Mucosa of descending colon (tissue), 3 donors: ENCODE results near the gene TCERG1L. TPM values are rescaled to one million over a fixed set of nuclear protein-coding genes. Genes with fewer than 3 reads are reported as not detected.

Experiments
- ATAC-seq: fragments of 200-7000 bp; cut with Tn5 transposase; one replicate; pipeline ENCODE4 v1.9.1; 2020; ENCODE audit warnings: mild to moderate bottlenecking, moderate library complexity
- DNase-seq, 3 donors: peaks; one replicate each; pipeline ENCODE4 v3.0.0-alpha.2; 2020
- H3K36me3 ChIP-seq: fragments of 200-600 bp; one replicate; pipeline ENCODE4 v1.8.0; 2021; ENCODE audit warnings: low read depth, mild to moderate bottlenecking
- H3K4me1 ChIP-seq: fragments of 200-600 bp; one replicate; pipeline ENCODE4 v1.8.0; 2021; ENCODE audit warnings: low read depth, mild to moderate bottlenecking
- H3K4me3 ChIP-seq: fragments of 200-600 bp; one replicate; pipeline ENCODE4 v1.8.0; 2021; ENCODE audit warnings: mild to moderate bottlenecking
- H3K9me3 ChIP-seq: fragments of 200-600 bp; one replicate; pipeline ENCODE4 v1.8.0; 2021; ENCODE audit warnings: mild to moderate bottlenecking
- CTCF ChIP-seq: fragments of 200-600 bp; IDR thresholded peaks from one replicate; pipeline ENCODE4 v1.8.0; 2022; ENCODE audit warnings: antibody characterized with exemption, mild to moderate bottlenecking
- intact Hi-C, 2 donors: fragments of 100-400 bp; cut with DNase I in 1 of 2; cut with micrococcal nuclease in 1 of 2; formaldehyde crosslinking; loops; one replicate each; pipeline versions ENCODE4 v1.11.0 to v1.11.1; 2022; cut with DNase I, micrococcal nuclease
- total RNA-seq, 3 donors: library from RNA; stranded (reverse); fragmentation: NEBNext Ultra II Directional in 2 of 3; extraction: Animal tissue kit (Norgen Biotek cat#: 25700) in 2 of 3; gene quantifications; one replicate each; pipeline versions ENCODE4 v1.2.1 to v1.2.4, GENCODE V29; 2021 to 2023
- donor health status: DM: no; HTN: no; CAD: no; lungs with moderate emphysema.
- donor health status: DM: no; HTN: no; CAD: no.
- donor health status: DM: no; HTN: yes; CAD: no.

Gene TCERG1L
- total RNA-seq, 3 donors from 2014 or later: not detected

- H3K9me3 ChIP-seq: peaks cover 2% of the 10 kb centered on the region
- no peaks in the 10 kb centered on the region for H3K36me3 ChIP-seq
- no peak for TF ChIP-seq CTCF
- ATAC-seq: no peak
- no peak for DNase-seq
- H3K4me3 ChIP-seq: no peak overlapping the region
- intact Hi-C loops: no loop called here
- no peaks in the 10 kb centered on the region for H3K4me1 ChIP-seq
These were observed 197.7 kb downstream of the TCERG1L start for GRCh38 chr10:131113709-131114291.

GRCh38 chr10:131113165-131113564 is 198.4 kb downstream of the TCERG1L start:
- Histone ChIP-seq H3K4me3 (no peak overlapping the region), H3K9me3 (peaks cover 2% of the 10 kb centered on the region), H3K36me3 (no peaks in the 10 kb centered on the region), H3K4me1 (no peaks in the 10 kb centered on the region)
- no peak for TF ChIP-seq CTCF
- DNase-seq (no peak), ATAC-seq (no peak)
- intact Hi-C loops: no loop called here

GRCh38 chr10:131112691-131113090 is 198.8 kb downstream of the TCERG1L start:
- H3K4me1 ChIP-seq: no peaks in the 10 kb centered on the region
- intact Hi-C loops: no loop called here
- no peak for TF ChIP-seq CTCF
- no peak overlapping the region for H3K4me3 ChIP-seq
- peaks cover 5% of the 10 kb centered on the region for H3K9me3 ChIP-seq
- DNase-seq: no peak
- no peaks in the 10 kb centered on the region for H3K36me3 ChIP-seq
- ATAC-seq: no peak

- H3K9me3 ChIP-seq: peaks cover 7% of the 10 kb centered on the region
- TF ChIP-seq CTCF: no peak
- H3K4me3 ChIP-seq: no peak overlapping the region
- no peak for ATAC-seq
- H3K36me3 ChIP-seq: no peaks in the 10 kb centered on the region
- H3K4me1 ChIP-seq: no peaks in the 10 kb centered on the region
- no peak for DNase-seq
- intact Hi-C loops: no loop called here
These were observed 199.9 kb downstream of the TCERG1L start for GRCh38 chr10:131111471-131112080.

- no peak for TF ChIP-seq CTCF
- no peak for ATAC-seq
- no peaks in the 10 kb centered on the region for H3K36me3 ChIP-seq
- H3K4me1 ChIP-seq: no peaks in the 10 kb centered on the region
- DNase-seq: no peak
- intact Hi-C loops: no loop called here
- H3K9me3 ChIP-seq: peaks cover 10% of the 10 kb centered on the region
- H3K4me3 ChIP-seq: no peak overlapping the region
These were observed 200.5 kb downstream of the TCERG1L start for GRCh38 chr10:131111007-131111406.
